ENCODE data around the gene PPP2R5E.

DNA sequence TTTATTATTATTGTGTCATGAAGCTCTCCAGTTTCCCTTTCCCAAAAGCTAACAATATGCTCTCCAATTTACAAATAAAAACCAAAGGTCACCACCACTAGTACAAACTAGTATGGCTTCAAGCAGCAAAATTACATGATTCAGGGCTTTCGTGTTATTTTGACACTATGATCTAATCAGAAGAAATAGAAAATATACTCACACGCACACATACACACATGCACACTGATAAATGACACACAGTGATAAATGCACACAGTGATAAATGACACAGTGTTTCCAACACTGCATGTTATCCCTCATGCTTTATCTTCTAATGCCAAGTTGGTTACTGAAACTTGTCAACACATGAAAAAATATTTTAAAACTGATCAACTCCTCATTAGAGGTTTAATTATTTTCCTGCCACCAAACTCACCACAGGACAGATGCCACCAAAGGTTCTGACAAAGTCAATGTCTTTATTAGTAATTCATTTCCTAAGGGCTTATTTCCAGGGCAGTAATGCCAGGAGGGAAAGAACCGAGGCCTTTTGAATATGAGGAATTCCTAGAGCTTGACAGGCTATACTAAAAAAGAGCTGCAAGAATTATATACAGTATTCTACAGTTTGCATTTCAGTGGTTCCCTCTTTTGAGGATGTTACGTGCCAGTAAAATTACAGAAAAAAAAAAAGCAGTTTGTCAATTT lies 82.4 kb downstream of the PPP2R5E start:
- TF ChIP-seq, protein P1, sequence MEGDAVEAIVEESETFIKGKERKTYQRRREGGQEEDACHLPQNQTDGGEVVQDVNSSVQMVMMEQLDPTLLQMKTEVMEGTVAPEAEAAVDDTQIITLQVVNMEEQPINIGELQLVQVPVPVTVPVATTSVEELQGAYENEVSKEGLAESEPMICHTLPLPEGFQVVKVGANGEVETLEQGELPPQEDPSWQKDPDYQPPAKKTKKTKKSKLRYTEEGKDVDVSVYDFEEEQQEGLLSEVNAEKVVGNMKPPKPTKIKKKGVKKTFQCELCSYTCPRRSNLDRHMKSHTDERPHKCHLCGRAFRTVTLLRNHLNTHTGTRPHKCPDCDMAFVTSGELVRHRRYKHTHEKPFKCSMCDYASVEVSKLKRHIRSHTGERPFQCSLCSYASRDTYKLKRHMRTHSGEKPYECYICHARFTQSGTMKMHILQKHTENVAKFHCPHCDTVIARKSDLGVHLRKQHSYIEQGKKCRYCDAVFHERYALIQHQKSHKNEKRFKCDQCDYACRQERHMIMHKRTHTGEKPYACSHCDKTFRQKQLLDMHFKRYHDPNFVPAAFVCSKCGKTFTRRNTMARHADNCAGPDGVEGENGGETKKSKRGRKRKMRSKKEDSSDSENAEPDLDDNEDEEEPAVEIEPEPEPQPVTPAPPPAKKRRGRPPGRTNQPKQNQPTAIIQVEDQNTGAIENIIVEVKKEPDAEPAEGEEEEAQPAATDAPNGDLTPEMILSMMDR (IDR thresholded peaks at IDR 0.05; ENCODE audit: low read length) = no peak
- TF ChIP-seq EZH2 (IDR thresholded peaks at IDR 0.05; ENCODE audit: borderline replicate concordance, low read length) = no peak

All from OCI-LY1 (cell line).